HepG2 (cell line): ENCODE measurements around the gene TWIST2. TPM values are rescaled to one million over a fixed set of nuclear protein-coding genes. Genes with fewer than 3 reads are reported as not detected.

Source experiments
- ATAC-seq: fragments of 200-7000 bp; cut with Tn5 transposase; 3 replicates; pipeline ENCODE4 v1.9.1; 2020; ENCODE audit warnings: mild to moderate bottlenecking, moderate library complexity
- BruUV-seq: library from RNA; stranded (reverse); fragments of 400-500 nt; replicated peaks from 2 replicates; lab custom pipeline; 2021; lab: Mats Ljungman, UMichigan
- CTCF ChIA-PET: fragments of 300-600 bp; formaldehyde crosslinking; extraction: SDS; loops from one replicate; lab custom pipeline; 2021; ENCODE audit warnings: low total read pairs, inconsistent platforms, low intra/inter-chr PET ratio; lab: Yijun Ruan, JAX
- POLR2A ChIA-PET: fragments of 350-600 bp; sonication (Branson Sonifier 250); formaldehyde crosslinking; loops from one replicate; lab custom pipeline; 2020; ENCODE audit warnings: antibody characterized with exemption, inconsistent platforms; lab: Yijun Ruan, JAX
- DNase-seq: peaks from one replicate; pipeline ENCODE4 v3.0.0-alpha.2; 2015; ENCODE audit warnings: low spot score
- FAIRE-seq: peaks from 3 replicates; lab custom pipeline; 2011; peaks lifted over from hg19 to GRCh38; lab: Jason Lieb, UNC
- H2AFZ ChIP-seq: one replicate; pipeline ENCODE4 v1.6.1; 2011; ENCODE audit warnings: low read length, inconsistent platforms
- H3K27ac ChIP-seq: fragments of 300-600 bp; 3 replicates; pipeline ENCODE4 v1.8.0; 2011; ENCODE audit warnings: mixed run types, mild to moderate bottlenecking, mixed read lengths, low read length, inconsistent platforms; ENCODE audit not compliant: insufficient read depth; ENCODE audit errors: extremely low read length
- H3K27me3 ChIP-seq, 2 experiments: fragments of 200-600 bp in 1 of 2; 2 replicates in 1 of 2; 3 replicates in 1 of 2; pipeline versions ENCODE4 v1.6.0 to v1.8.0; 2011; ENCODE audit warnings: low read length in 2 of 2, mild to moderate bottlenecking in 2 of 2, moderate library complexity in 2 of 2, inconsistent platforms in 1 of 2; ENCODE audit not compliant: insufficient read depth in 2 of 2, control insufficient read depth in 1 of 2
- H3K36me3 ChIP-seq, 2 experiments: fragments of 200-600 bp in 1 of 2; replicated peaks in 1 of 2; 2 replicates in 1 of 2; 3 replicates in 1 of 2; pipeline versions ENCODE4 v1.5.1 to v1.8.0; 2011; ENCODE audit warnings: low read length in 2 of 2, inconsistent platforms in 1 of 2; ENCODE audit not compliant: insufficient read depth in 2 of 2, control insufficient read depth in 1 of 2
- H3K4me1 ChIP-seq: 2 replicates; pipeline ENCODE4 v1.5.1; 2012; ENCODE audit warnings: low read length, inconsistent platforms; ENCODE audit not compliant: insufficient read depth
- H3K4me2 ChIP-seq: 2 replicates; pipeline ENCODE4 v1.6.0; 2011; ENCODE audit warnings: low read depth, low read length, inconsistent platforms
- H3K4me3 ChIP-seq, 3 experiments: fragments of 200-600 bp in 1 of 3; sonication (generic), shearing (Covaris generic) in 1 of 3; replicated peaks in 1 of 3; 2 replicates each; pipeline ENCODE4 v1.5.1; 2011 to 2016; ENCODE audit warnings: low read length in 3 of 3, inconsistent platforms in 2 of 3, low read depth in 2 of 3, mild to moderate bottlenecking in 2 of 3, control low read depth in 1 of 3, mixed read lengths in 1 of 3; ENCODE audit not compliant: insufficient read depth in 1 of 3
- H3K79me2 ChIP-seq: one replicate; pipeline ENCODE4 v1.6.1; 2011; ENCODE audit warnings: low read length, inconsistent platforms; ENCODE audit not compliant: insufficient read depth
- H3K9ac ChIP-seq: 2 replicates; pipeline ENCODE4 v1.6.0; 2011; ENCODE audit warnings: mild to moderate bottlenecking, low read depth, low read length, inconsistent platforms; ENCODE audit not compliant: insufficient read depth
- H3K9me3 ChIP-seq: 2 replicates; pipeline ENCODE4 v1.5.1; 2012; ENCODE audit warnings: mild to moderate bottlenecking, low read length
- H4K20me1 ChIP-seq: 2 replicates; pipeline ENCODE4 v1.6.0; 2011; ENCODE audit warnings: inconsistent platforms, mild to moderate bottlenecking, low read length, moderate library complexity; ENCODE audit not compliant: insufficient read depth
- NFKB2 ChIP-seq: sonication (generic); formaldehyde crosslinking; IDR thresholded peaks from 2 replicates; pipeline ENCODE4 v1.4.0; 2020; ENCODE audit warnings: missing genetic modification reagents, borderline replicate concordance
- WGBS: methylation state at CpG from one replicate; pipeline ENCODE4 v1.1.6; 2017; ENCODE audit warnings: low lambda C conversion rate; 5-methylcytosine and 5-hydroxymethylcytosine counted together
- in situ Hi-C: cut with HindIII; loops from 2 replicates; pipeline ENCODE4 v1.10.0; 2017; ENCODE audit warnings: low pct_unique_long_range_greater_than_20kb; ENCODE audit not compliant: extremely low pct_ligation_motif_present
- intact Hi-C: fragments of 100-400 bp; cut with micrococcal nuclease; formaldehyde crosslinking; loops from one replicate; pipeline ENCODE4 v1.10.0; 2022; ENCODE audit not compliant: unreplicated experiment
- polyA plus RNA-seq, 8 experiments: library from polyadenylated mRNA; depleted of rRNA in 3 of 8; stranded (reverse) in 7 of 8; unstranded in 1 of 8; fragments of >200 nt; fragmentation: Illumina TruSeq in 4 of 8; extraction: Trizol in 4 of 8; gene quantifications; 2 replicates each; pipeline versions ENCODE4 v1.2.1 to v1.2.3, GENCODE V29; 2011 to 2016; ENCODE audit warnings: low read depth in 4 of 8, missing spikeins in 1 of 8, mixed read lengths in 1 of 8; ENCODE audit not compliant: insufficient read depth in 1 of 8
- total RNA-seq, 5 experiments: library from RNA; depleted of rRNA; stranded (reverse); fragments of >200 nt; fragmentation: Illumina TruSeq; extraction: Trizol; gene quantifications; 2 replicates each; pipeline ENCODE4 v1.2.3, GENCODE V29; 2016; ENCODE audit warnings: low read depth in 1 of 5
- TF ChIP-seq, protein P1 (sequence below): sonication (generic); formaldehyde crosslinking; IDR thresholded peaks from 2 replicates; pipeline ENCODE4 v1.5.0; 2020; ENCODE audit warnings: mild to moderate bottlenecking, missing genetic modification reagents
- TF ChIP-seq, protein P2 (sequence below): sonication (generic); formaldehyde crosslinking; IDR thresholded peaks from 2 replicates; pipeline ENCODE4 v1.9.0; 2022; ENCODE audit warnings: missing genetic modification reagents, mild to moderate bottlenecking, borderline replicate concordance

Gene TWIST2
- total and polyA plus RNA-seq, 2 of the 13 experiments (the other 11 are each of a cell fraction or from before 2014, with no cell fraction given): 0.08 to 0.11 TPM

DNA sequence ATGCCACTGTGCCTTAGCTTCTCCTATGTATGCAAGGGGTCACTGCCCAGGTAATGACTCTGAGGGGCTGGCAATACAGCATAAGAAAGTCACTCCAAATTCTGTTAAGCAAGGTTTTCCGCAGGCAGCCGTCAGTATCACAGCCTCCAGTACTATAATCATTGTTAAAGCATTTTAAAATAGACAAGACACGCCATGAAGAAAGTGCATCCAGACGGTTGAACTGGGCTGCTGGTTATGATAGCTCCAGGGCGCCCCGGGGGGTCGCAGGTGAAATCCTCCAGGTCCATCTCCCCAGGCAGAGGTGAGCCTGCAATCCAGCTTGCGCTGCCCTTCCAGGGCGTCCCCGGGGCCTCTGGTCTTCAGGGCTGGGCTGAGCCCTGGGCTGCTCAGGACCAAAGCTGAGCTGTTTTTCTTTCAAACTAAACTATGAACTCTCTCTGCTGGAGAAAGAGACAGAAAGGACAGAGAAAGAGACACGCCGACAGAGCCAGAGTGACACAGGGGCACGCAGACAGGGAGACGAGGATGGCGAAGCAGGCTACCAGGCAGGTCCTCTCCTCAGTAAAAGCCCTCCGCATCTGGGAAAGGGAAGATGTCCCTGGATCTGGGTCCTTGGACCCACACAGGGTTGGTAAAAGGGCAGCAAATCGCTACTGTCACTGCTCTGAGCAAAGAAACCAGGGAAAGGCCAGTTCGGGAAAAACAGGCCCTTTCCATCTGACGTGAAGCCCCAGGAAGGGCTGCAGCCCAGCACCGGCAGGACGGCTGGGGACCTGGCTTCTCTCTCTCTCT is 2.1 kb upstream of the TWIST2 start (continued):
- TF ChIP-seq, protein P1, sequence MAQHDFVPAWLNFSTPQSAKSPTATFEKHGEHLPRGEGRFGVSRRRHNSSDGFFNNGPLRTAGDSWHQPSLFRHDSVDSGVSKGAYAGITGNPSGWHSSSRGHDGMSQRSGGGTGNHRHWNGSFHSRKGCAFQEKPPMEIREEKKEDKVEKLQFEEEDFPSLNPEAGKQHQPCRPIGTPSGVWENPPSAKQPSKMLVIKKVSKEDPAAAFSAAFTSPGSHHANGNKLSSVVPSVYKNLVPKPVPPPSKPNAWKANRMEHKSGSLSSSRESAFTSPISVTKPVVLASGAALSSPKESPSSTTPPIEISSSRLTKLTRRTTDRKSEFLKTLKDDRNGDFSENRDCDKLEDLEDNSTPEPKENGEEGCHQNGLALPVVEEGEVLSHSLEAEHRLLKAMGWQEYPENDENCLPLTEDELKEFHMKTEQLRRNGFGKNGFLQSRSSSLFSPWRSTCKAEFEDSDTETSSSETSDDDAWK: no peak

DNA sequence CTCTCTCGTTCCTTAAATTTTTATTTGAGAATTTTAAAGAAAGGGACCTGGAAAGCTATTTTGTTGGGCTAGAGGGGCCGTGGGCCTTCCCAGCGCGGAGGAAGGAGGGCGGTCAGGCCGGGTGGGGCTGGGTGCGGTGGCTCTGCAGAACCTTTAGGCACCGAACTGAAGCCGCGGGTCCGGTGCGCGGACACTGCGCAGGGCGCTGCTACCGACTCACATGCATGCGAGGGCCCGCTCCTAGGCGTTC is 1.6 kb upstream of the TWIST2 start:
- no peaks in the 10 kb centered on the region for H3K79me2 ChIP-seq
- ChIA-PET CTCF (no interaction called here), POLR2A (no interaction called here)
- no peak overlapping the region for H3K27ac ChIP-seq
- FAIRE-seq: no peak
- DNase-seq: no peak
- H3K4me1 ChIP-seq: no peaks in the 10 kb centered on the region; the same call in 1 of the 2 replicates
- intact Hi-C loops (no loop called here), in situ Hi-C loops (no loop called here)
- 80% methylated on average over 14 of the region's 19 CpGs for whole genome bisulfite sequencing
- H3K36me3 ChIP-seq: no peaks in the 10 kb centered on the region
- no peaks in the 10 kb centered on the region for H3K9me3 ChIP-seq
- no peak overlapping the region for H3K4me3 ChIP-seq
- no peak overlapping the region for H3K4me2 ChIP-seq
- no peaks in the 10 kb centered on the region for H4K20me1 ChIP-seq
- H2AFZ ChIP-seq: no peak overlapping the region
- H3K9ac ChIP-seq: no peak overlapping the region
- peaks cover 11 to 74% of the 10 kb centered on the region in 2 experiments; a peak in 4 of 5 replicates for H3K27me3 ChIP-seq
- TF ChIP-seq, protein P2, sequence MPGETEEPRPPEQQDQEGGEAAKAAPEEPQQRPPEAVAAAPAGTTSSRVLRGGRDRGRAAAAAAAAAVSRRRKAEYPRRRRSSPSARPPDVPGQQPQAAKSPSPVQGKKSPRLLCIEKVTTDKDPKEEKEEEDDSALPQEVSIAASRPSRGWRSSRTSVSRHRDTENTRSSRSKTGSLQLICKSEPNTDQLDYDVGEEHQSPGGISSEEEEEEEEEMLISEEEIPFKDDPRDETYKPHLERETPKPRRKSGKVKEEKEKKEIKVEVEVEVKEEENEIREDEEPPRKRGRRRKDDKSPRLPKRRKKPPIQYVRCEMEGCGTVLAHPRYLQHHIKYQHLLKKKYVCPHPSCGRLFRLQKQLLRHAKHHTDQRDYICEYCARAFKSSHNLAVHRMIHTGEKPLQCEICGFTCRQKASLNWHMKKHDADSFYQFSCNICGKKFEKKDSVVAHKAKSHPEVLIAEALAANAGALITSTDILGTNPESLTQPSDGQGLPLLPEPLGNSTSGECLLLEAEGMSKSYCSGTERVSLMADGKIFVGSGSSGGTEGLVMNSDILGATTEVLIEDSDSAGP: 0 out of 2 replicates have a peak, but pooled peaks have one; percentile 14
- no peak for TF ChIP-seq NFKB2 (CRISPR knock-in tag)
- no TSS peak for BruUV-seq
- no peak for ATAC-seq
